ENCODE measurements around the gene TSHZ3. TPM values are rescaled to one million over a fixed set of nuclear protein-coding genes. Genes with fewer than 3 reads are reported as not detected.

The TSHZ3 gene
- total RNA-seq, 1 experiment from 2014 or later, result 3.2 TPM

GRCh38 chr19:31354799-31355664 is 5.8 kb upstream of the TSHZ3 start:
- peak; percentile 69 for DNase-seq
- Mint-ChIP-seq H3K4me1 (peaks cover 53 to 54% of the 10 kb centered on the region in 2 experiments), H3K9me3 (no peaks in the 10 kb centered on the region; a peak in 2 of 5 replicates)

More at GRCh38 chr19:31354799-31355664, 5.8 kb upstream of the TSHZ3 start:
- H4K20me1 ChIP-seq (ENCODE audit: control insufficient read depth, insufficient read depth, insufficient read length), result peaks cover 2% of the 10 kb centered on the region
- peak overlapping the region; percentile 94 for H3K4me2 ChIP-seq (ENCODE audit: insufficient read depth, insufficient read length, low read length)
- no peak overlapping the region for H3K23ac ChIP-seq (ENCODE audit: insufficient read length, low read depth, low read length)
- H3K4ac ChIP-seq (ENCODE audit: low read depth, low read length), result no peak overlapping the region
- no peak overlapping the region for H2BK15ac ChIP-seq (ENCODE audit: low read depth, low read length)
- no peak overlapping the region for H4K5ac ChIP-seq (ENCODE audit: insufficient read length, low read depth, low read length)
- no peak overlapping the region for H2BK12ac ChIP-seq (ENCODE audit: insufficient read length, low read depth, low read length)
- Mint-ChIP-seq H3K4me3 (peak overlapping the region; percentile 46 to 90), H3K36me3 (ENCODE audit: insufficient read depth in 1 of 3, low read depth in 3 of 3) (no peaks in the 10 kb centered on the region; a peak in 1 of 7 replicates), H3K27me3 (ENCODE audit: low read depth) (peaks cover 73% of the 10 kb centered on the region), H3K27ac (no peak overlapping the region)
- H2BK120ac ChIP-seq (ENCODE audit: low read depth, low read length, poor library complexity, severe bottlenecking), result no peak overlapping the region
- H4K8ac ChIP-seq (replicated peaks; ENCODE audit: insufficient read length, low read depth, low read length), result no peak overlapping the region
- no peak overlapping the region for H2AFZ ChIP-seq (ENCODE audit: low read length)
- H3K4me1 ChIP-seq (ENCODE audit: insufficient read depth, low read length), result peaks cover 15% of the 10 kb centered on the region; the same call in 1 of the 2 replicates
- H3K79me1 ChIP-seq (ENCODE audit: insufficient read depth, low read depth, low read length, poor library complexity, severe bottlenecking), result no peaks in the 10 kb centered on the region
- no peak overlapping the region for H2AK5ac ChIP-seq (ENCODE audit: insufficient read length, low read length)
- peaks cover 40% of the 10 kb centered on the region for H3K27me3 ChIP-seq (ENCODE audit: insufficient read depth, low read length)
- H3K9ac ChIP-seq (ENCODE audit: extremely low read depth, insufficient read length, low read length), result no peak overlapping the region
- no peaks in the 10 kb centered on the region for H3K79me2 ChIP-seq (ENCODE audit: insufficient read depth, low read length)
- no peak for TF ChIP-seq CTCF (conservative IDR thresholded peaks at IDR 0.05)
- peaks cover 50% of the 10 kb centered on the region for H3K23me2 ChIP-seq (ENCODE audit: insufficient read length, low read depth, low read length, poor library complexity, severe bottlenecking)
- no peak overlapping the region for H3K56ac ChIP-seq (ENCODE audit: insufficient read length, low read depth, low read length)
- no peak overlapping the region for H3K18ac ChIP-seq (ENCODE audit: insufficient read length, low read depth, low read length)
- H3K14ac ChIP-seq (ENCODE audit: insufficient read depth, low read length), result no peak overlapping the region
- H3K9me3 ChIP-seq (ENCODE audit: control insufficient read depth, low read depth, low read length), result no peaks in the 10 kb centered on the region
- H3K27ac ChIP-seq (ENCODE audit: insufficient read length, low read depth, low read length), result no peak overlapping the region
- H2BK20ac ChIP-seq (ENCODE audit: low read depth, low read length, poor library complexity, severe bottlenecking), result no peak overlapping the region
- no peak overlapping the region for H3T11ph ChIP-seq (ENCODE audit: low read length)
- no CpG with 5 or more reads among the region's 25 CpGs for WGBS (ENCODE audit: extremely low coverage, insufficient read length, low lambda C conversion rate)
- H4K91ac ChIP-seq (ENCODE audit: insufficient read length, low read depth, low read length), result no peak overlapping the region
- H2BK5ac ChIP-seq (ENCODE audit: insufficient read length, low read length), result no peak overlapping the region
